HG03439 (cell line): Measurements from ENCODE around the gene FBXO42.

Source experiments
- ATAC-seq: cut with Tn5 transposase; IDR thresholded peaks from one replicate; pipeline ENCODE4 v1.9.1; 2021; ENCODE audit warnings: mild to moderate bottlenecking, moderate library complexity; ENCODE audit not compliant: unreplicated experiment

FBXO42 gene

GRCh38 chr1:16351994-16352841, at the start of gene FBXO42:
Gene FBXO42 (minus strand): TSS chr1:16352480. CDS start chr1:16315418, 37,062 bp downstream.
- peak; percentile 90 for ATAC-seq

GRCh38 chr1:16398371-16398953, 46.2 kb upstream of the FBXO42 start:
- no peak for ATAC-seq

- no peak for ATAC-seq
Measured at GRCh38 chr1:16397120-16397519, 44.8 kb upstream of the FBXO42 start.

GRCh38 chr1:16396591-16396990, 44.3 kb upstream of the FBXO42 start:
- no peak for ATAC-seq

GRCh38 chr1:16394977-16395376, 42.7 kb upstream of the FBXO42 start:
- no peak for ATAC-seq

DNA sequence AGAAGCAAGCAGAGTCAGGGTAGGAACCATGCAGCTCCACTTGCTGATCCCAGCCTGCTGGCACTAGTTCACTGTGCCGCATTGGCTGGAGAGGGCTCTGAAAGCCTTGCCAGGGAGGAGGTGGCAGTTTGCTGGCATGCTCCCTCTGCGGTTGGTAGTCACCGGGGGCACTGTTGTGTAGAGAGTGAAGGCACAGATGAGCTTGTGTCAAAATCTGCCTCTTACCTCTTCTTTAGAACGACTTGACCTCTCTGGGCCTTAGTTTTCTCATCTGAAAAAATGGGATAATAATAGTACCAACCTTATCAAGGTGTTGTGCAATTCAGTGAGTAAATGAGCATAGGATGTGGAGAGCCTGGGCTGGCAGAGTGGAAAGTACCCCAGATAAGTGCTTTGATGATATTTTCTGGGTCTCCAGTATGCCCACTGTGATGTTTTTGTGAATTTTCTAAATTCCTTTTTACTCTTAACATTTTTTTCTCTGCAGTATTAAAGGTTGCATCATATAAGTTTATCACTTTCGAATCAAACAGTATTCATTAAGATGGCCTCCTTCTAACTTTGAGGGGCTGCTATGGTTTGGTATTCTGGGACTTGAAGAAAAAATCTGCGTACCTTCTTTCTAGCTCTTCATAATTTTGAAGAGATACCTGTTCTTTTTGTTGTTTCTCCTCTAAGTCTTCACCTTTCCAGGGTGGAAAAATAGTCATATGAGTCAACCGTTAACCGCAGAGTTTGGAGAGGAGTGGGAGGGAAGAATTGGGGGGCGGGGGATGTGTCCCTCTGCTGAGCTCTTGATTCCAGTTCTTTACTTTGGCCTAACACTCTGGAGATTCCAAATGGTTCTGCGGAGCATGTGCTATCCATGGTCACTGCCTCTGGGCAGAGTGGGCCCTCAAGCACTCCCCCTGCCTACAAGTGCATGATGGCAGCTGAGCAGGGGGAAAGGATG, 41.6 kb upstream of the FBXO42 start:
- no peak for ATAC-seq

DNA sequence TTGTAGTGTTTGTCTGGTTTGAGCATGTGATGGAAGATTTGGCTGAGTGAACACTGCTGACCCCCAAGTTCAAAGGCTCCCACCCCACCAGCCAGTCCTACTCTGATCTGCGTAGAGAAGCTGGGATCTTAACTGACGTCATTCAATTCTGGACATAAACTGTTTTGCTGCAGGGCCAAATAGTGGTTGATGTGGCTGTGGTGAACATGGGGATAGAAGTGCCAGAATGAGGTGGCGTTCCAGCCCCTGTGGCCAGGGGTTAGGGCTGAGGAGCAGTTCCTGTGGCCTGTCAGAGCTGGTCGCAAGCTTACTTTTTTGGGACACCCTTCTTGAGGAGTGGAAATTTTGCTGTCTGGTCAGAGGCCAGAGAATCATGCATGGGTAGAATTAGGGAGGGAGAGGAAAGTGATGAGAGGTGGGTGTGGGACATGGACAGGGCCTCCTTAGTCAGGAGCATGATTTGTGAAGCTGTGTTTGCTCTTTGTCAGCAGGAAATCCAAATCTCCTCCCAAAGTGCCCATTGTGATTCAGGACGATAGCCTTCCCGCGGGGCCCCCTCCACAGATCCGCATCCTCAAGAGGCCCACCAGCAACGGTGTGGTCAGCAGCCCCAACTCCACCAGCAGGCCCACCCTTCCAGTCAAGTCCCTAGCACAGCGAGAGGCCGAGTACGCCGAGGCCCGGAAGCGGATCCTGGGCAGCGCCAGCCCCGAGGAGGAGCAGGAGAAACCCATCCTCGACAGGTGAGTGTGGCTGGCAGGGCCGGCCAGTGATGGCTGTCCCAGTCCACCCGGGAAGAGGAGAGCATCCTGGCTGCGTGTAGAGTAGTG, 40.7 kb upstream of the FBXO42 start:
- ATAC-seq = no peak

GRCh38 chr1:16391411-16391810, 39.1 kb upstream of the FBXO42 start:
- no peak for ATAC-seq

GRCh38 chr1:16387201-16388188, 35.2 kb upstream of the FBXO42 start:
- ATAC-seq = no peak

GRCh38 chr1:16386454-16387113, 34.3 kb upstream of the FBXO42 start:
- ATAC-seq = no peak

DNA sequence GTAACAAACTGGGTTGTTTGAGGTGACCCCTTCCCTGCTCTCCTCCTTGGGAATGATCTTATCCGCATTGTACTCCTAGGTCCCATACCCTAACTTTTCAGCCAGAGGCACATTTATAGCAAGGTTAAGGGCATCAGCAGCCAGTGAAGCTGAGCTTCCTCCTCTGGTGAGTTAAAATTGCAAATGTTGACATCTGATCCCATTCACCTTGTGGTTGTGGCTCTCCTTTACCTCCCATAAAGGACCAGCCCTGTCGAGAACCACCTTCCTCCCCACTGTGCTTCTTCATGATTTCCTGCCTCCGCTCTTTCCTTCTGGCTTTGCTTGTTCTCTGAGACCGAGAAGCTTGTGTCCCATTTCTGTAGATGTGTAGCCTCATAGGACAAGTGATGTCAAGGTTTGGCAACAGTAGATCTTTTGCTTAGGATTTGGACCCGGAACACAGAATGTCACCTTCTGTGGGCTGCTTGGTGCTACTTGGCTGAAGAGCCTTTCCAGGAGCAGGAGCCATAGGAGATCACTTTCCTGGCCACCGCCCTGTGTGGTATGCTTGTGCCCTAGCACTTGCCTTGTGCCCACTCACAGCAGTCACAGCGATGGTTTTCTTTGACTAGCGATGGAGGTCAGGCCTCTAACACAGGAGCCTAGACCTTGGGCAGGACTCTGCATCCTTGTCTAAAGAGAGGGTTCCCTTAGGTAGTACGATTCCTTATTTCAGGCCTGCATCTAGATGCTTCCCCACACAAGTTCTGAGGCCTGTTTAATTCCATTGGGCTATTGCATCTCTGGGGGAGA, 33.6 kb upstream of the FBXO42 start:
- ATAC-seq = no peak

DNA sequence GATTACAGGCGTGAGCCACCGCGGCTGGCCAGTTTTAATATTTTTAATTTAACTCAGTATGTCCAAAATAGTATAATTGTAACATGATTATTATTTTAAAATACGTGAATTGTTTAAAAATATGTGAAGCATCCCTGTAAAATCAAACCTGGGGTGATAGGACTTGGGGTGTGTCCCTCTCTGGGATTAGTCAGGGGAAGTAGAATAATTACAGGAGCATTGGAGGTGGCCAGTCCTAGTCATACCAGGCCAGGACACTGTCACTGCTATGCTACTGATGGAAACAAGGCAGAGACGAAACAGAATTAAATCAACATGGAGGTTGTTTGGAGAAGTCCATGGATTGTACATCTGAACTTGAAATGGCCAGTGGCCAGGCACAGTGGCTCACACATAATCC, 31.6 kb upstream of the FBXO42 start:
- no peak for ATAC-seq

GRCh38 chr1:16380868-16381267, 28.6 kb upstream of the FBXO42 start:
- ATAC-seq = no peak

DNA sequence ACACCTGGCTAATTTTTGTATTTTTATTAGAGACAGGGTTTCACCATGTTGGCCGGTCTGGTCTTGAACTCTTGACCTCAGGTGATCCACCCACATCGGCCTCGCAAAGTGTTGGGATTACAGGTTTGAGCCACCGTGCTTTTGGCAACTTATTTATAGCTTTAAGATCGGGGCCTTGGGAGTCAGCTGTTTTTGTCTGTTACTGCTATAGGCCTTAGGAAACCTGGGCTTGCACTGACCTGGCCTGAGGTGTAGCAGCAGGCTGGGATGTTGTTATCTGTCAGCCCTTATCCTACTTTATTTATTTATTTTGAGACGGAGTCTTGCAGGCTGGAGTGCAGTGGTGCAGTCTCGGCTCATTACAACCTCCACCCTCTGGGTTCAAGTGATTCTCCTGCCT, 26.2 kb upstream of the FBXO42 start:
- no peak for ATAC-seq

DNA sequence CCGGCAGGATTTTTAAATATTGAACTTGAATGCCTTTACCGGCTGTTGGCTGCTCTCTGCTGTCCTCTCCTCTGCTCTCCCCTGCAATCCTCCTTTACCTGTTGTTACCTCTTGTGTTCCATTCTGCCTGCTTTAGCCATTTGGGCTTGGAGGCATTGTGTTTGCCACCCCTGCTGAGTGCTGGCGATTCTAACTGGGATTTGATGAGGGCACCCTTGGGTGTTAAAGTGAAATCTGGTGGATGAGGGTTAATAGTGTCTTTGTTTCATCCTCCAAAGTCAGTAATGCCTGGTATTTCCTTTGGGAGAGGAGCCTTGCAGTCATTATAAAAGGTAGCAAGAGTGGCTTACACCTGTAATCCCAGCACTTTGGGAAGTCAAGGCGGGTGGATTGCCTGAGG, 24.7 kb upstream of the FBXO42 start:
- ATAC-seq = no peak

DNA sequence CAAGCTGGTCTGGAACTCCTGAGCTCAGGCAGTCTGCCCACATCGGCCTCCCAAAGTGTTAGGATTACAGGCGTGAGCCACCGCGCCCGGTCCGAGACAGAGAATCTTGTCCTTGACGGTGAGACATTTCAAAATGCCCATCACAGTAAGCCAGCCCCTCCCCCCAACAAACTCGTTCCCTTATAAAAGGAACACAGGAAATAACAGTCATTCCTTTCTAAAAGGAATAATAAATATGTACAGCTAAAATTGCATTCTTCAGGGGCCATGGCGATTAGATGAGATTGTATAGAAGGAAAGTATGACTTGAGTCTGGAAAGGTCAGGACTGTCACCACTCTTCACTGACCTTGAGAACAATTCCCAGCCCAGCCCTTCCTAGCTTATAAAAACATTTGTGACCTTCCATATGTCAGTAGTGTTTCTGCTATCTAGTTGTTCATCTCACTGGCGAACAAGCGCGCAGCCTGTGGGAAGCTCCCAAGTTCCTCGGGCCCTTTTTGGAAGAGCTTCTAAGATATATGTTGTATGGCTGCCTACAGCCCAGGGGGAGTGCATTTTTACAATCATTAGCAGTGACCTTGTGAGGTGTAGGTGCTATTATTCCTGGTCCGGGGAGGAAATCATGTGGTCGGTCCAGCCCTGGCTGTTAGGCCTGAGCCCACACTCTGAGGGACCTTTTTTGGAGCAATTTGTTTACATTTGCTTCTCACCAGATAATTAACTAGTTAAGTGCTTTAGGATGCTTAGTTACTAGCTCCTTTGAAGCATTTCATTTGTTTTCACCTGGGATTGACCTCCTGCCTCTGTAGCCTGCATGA, 23.5 kb upstream of the FBXO42 start:
- no peak for ATAC-seq

DNA sequence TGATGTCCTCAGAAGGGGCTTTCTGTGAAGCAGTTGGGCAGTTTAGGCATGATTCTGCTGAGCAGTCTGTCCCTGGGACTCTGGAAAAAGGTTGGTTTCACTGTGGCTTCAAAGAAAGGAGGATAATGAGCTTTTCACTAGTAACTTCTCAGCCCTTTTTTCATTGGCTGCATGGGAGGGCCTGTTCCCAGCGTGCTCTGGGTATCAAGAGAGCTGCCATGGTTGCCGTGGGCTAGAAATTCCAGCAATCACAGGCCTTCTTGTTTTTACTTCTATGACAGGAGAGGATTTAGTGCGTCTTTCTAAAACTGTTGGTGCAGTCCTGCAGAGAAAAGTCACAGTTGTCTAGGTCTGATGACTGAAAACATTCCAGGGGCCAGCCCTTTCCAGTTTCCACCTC, 22.0 kb upstream of the FBXO42 start:
- ATAC-seq = no peak
